GM12878 (cell line): Measurements from ENCODE around the gene GALNT18. TPM values are rescaled to one million over a fixed set of nuclear protein-coding genes. Genes with fewer than 3 reads are reported as not detected.

Experiments used
- ATAC-seq: fragments of 200-7000 bp; cut with Tn5 transposase; 3 replicates; pipeline ENCODE4 v1.9.1; 2020; ENCODE audit warnings: mild to moderate bottlenecking, moderate library complexity
- BruUV-seq: library from RNA; stranded (reverse); fragments of 400-500 nt; replicated peaks from 2 replicates; lab custom pipeline; 2021; lab: Mats Ljungman, UMichigan
- CTCF ChIA-PET: fragments of 300-600 bp; sonication (Branson Sonifier 250); formaldehyde crosslinking; extraction: SDS; loops from one replicate; lab custom pipeline; 2021; ENCODE audit warnings: inconsistent platforms; lab: Yijun Ruan, JAX
- POLR2A ChIA-PET: fragments of 350-600 bp; formaldehyde crosslinking; extraction: SDS; loops from one replicate; lab custom pipeline; 2021; ENCODE audit warnings: inconsistent platforms; lab: Charles Lee
- RAD21 ChIA-PET: fragments of 300-600 bp; sonication (Branson Sonifier 250); formaldehyde crosslinking; loops from one replicate; lab custom pipeline; 2023; ENCODE audit warnings: antibody characterized with exemption; ENCODE audit not compliant: unreplicated experiment; lab: Charles Lee
- SMC1A ChIA-PET: fragments of 300-600 bp; sonication (Branson Sonifier 250); formaldehyde crosslinking; loops from one replicate; lab custom pipeline; 2023; ENCODE audit not compliant: unreplicated experiment, uncharacterized antibody; lab: Charles Lee
- DNase-seq: peaks from one replicate; pipeline ENCODE4 v3.0.0-alpha.2; 2011; ENCODE audit warnings: low read depth, low spot score
- FAIRE-seq: peaks from 3 replicates; lab custom pipeline; 2011; peaks lifted over from hg19 to GRCh38; lab: Jason Lieb, UNC
- H2AFZ ChIP-seq: 2 replicates; pipeline ENCODE4 v1.6.0; 2011; ENCODE audit warnings: low read depth, low read length, control low read depth; ENCODE audit not compliant: control insufficient read depth
- H3K27ac ChIP-seq: 2 replicates; pipeline ENCODE4 v1.5.1; 2011; ENCODE audit warnings: control low read depth; ENCODE audit not compliant: control insufficient read depth, insufficient read depth
- H3K27me3 ChIP-seq, 2 experiments: replicated peaks in 1 of 2; 2 replicates each; pipeline versions ENCODE4 v1.6.0 to v1.6.1; 2011; ENCODE audit warnings: low read length in 1 of 2; ENCODE audit not compliant: control insufficient read depth in 2 of 2, insufficient read depth in 2 of 2
- H3K36me3 ChIP-seq, 2 experiments: 2 replicates each; pipeline ENCODE4 v1.5.1; 2011; ENCODE audit warnings: low read length in 1 of 2; ENCODE audit not compliant: control insufficient read depth in 2 of 2, insufficient read depth in 2 of 2
- H3K4me1 ChIP-seq: 2 replicates; pipeline ENCODE4 v1.6.1; 2011; ENCODE audit warnings: mild to moderate bottlenecking, low read length, moderate library complexity, mixed read lengths; ENCODE audit not compliant: control insufficient read depth, insufficient read depth
- H3K4me2 ChIP-seq: 2 replicates; pipeline ENCODE4 v1.6.0; 2011; ENCODE audit warnings: control low read depth; ENCODE audit not compliant: control insufficient read depth, insufficient read depth
- H3K4me3 ChIP-seq: fragments of 200-600 bp; sonication (generic); 2 replicates; pipeline ENCODE4 v1.5.1; 2016
- H3K79me2 ChIP-seq: 2 replicates; pipeline ENCODE4 v1.6.0; 2011; ENCODE audit warnings: low read length; ENCODE audit not compliant: control insufficient read depth, insufficient read depth
- H3K9ac ChIP-seq: 2 replicates; pipeline ENCODE4 v1.8.0; 2011; ENCODE audit warnings: low read length, control low read depth, mixed read lengths; ENCODE audit not compliant: control insufficient read depth, insufficient read depth
- H3K9me3 ChIP-seq: replicated peaks from 3 replicates; pipeline ENCODE4 v1.5.1; 2011; ENCODE audit warnings: mild to moderate bottlenecking, low read length; ENCODE audit not compliant: control insufficient read depth, insufficient read depth
- H4K20me1 ChIP-seq: 2 replicates; pipeline ENCODE4 v1.6.0; 2011; ENCODE audit not compliant: control insufficient read depth, insufficient read depth
- CBX3 ChIP-seq: fragments of 200-600 bp; sonication (generic); IDR thresholded peaks from 2 replicates; pipeline ENCODE4 v1.6.1; 2016; ENCODE audit warnings: low read depth, borderline replicate concordance
- CBX5 ChIP-seq: sonication (generic); IDR thresholded peaks from 2 replicates; pipeline ENCODE4 v1.6.1; 2016; ENCODE audit warnings: low read depth, moderate library complexity, mild to moderate bottlenecking, inconsistent platforms
- KAT2A ChIP-seq: conservative IDR thresholded peaks from 2 replicates; pipeline ENCODE4 v1.6.1; 2011; ENCODE audit warnings: low read depth, low read length; ENCODE audit not compliant: control insufficient read depth
- MTA3 ChIP-seq: IDR thresholded peaks from 2 replicates; pipeline ENCODE4 v1.6.1; 2012; ENCODE audit warnings: low read length, inconsistent platforms, borderline replicate concordance
- NFYB ChIP-seq: IDR thresholded peaks from 2 replicates; pipeline ENCODE4 v1.6.1; 2011; ENCODE audit warnings: low read depth, mild to moderate bottlenecking, low read length, improper control_type of control experiment, moderate library complexity; ENCODE audit not compliant: insufficient read depth
- SMAD1 ChIP-seq: fragments of 450-650 bp; IDR thresholded peaks from 2 replicates; pipeline ENCODE4 v1.6.1; 2018; ENCODE audit warnings: mild to moderate bottlenecking, low read depth; ENCODE audit not compliant: partially characterized antibody
- SP1 ChIP-seq: IDR thresholded peaks from one replicate; pipeline ENCODE4 v1.6.1; 2011; ENCODE audit warnings: low read depth, low read length
- WRNIP1 ChIP-seq: IDR thresholded peaks from 2 replicates; pipeline ENCODE4 v1.6.1; 2011; ENCODE audit warnings: low read depth, low read length, improper control_type of control experiment, borderline replicate concordance
- WGBS: methylation state at CpG from one replicate; pipeline ENCODE4 v1.1.6; 2016; ENCODE audit warnings: low lambda C conversion rate; ENCODE audit not compliant: insufficient replicate concordance, insufficient coverage; ENCODE audit errors: missing lambda C conversion rate; 5-methylcytosine and 5-hydroxymethylcytosine counted together
- in situ Hi-C: fragments of 300-500 bp; cut with MboI; formaldehyde crosslinking; loops from 9 replicates; pipeline ENCODE4 v1.14.3; 2018; ENCODE audit warnings: mixed read lengths
- intact Hi-C: fragments of 100-400 bp; cut with micrococcal nuclease; formaldehyde crosslinking; loops from one replicate; pipeline ENCODE4 v1.14.2; 2022; ENCODE audit not compliant: unreplicated experiment
- polyA plus RNA-seq, 11 experiments: library from polyadenylated mRNA; depleted of rRNA in 4 of 11; unstranded in 6 of 11; stranded (reverse) in 5 of 11; fragments of >200 nt; fragmentation: Nextera tagmentation in 4 of 11; fragmentation: Illumina TruSeq in 1 of 11; extraction: Ambion mirVana in 4 of 11; extraction: Trizol in 1 of 11; gene quantifications; 1 replicate in 1 of 11; 2 replicates in 10 of 11; pipeline versions ENCODE4 v1.2.1 to v1.2.3, GENCODE V29; 2011 to 2016; ENCODE audit warnings: inconsistent platforms in 2 of 11, missing spikeins in 2 of 11, low read depth in 1 of 11
- total RNA-seq, 4 experiments: library from RNA; depleted of rRNA in 3 of 4; stranded (reverse); fragments of >200 nt in 3 of 4; fragmentation: Illumina TruSeq in 1 of 4; extraction: Trizol in 1 of 4; gene quantifications; 2 replicates each; pipeline versions ENCODE4 v1.2.1 to v1.2.3, GENCODE V29; 2013 to 2021
- TF ChIP-seq, protein P1 (sequence below): fragments of 450-650 bp; IDR thresholded peaks from 2 replicates; pipeline ENCODE4 v1.6.1; 2017; ENCODE audit warnings: mild to moderate bottlenecking

The GALNT18 gene
- total and polyA plus RNA-seq, 10 of the 15 experiments (the other 5 are each of a cell fraction or from before 2014, with no cell fraction given): 1.2 to 14.2 (median 6.3) TPM

DNA sequence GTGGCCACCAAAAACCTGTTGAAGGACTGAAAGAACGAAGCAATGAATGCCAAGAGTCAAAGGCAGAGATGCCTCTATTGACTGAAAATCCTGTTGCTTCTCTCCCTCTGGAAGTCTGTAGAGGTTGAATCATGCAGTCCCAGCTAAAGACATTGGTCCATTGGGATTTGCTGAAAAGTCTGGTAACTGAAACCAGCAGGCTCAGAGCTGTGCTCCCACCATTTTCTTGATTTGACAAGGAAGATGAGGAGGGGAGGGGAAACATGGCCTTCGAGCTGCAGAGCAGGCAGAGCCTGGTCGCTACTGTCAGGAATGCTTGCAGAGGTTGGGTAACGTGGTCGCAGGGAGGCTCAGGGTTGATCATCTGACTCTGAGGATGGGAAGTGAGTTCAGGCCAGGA lies 196.0 kb downstream of the GALNT18 start:
- no peak overlapping the region for H2AFZ ChIP-seq
- ChIA-PET CTCF (no interaction called here), POLR2A (no interaction called here), SMC1A (no interaction called here), RAD21 (no interaction called here)
- no peaks in the 10 kb centered on the region; the same call in none of the 2 replicates for H4K20me1 ChIP-seq
- ATAC-seq: no peak
- no peak for DNase-seq
- intact Hi-C loops (no loop called here), in situ Hi-C loops (no loop called here)
- WGBS: 33% methylated on average over 5 of the region's 5 CpGs
- H3K36me3 ChIP-seq: no peaks in the 10 kb centered on the region; a peak in 2 of 4 replicates
- no peak overlapping the region for H3K4me3 ChIP-seq
- no peak overlapping the region for H3K9ac ChIP-seq
- H3K9me3 ChIP-seq: no peaks in the 10 kb centered on the region
- BruUV-seq: no TSS peak
- no peaks in the 10 kb centered on the region for H3K27me3 ChIP-seq
- no peaks in the 10 kb centered on the region for H3K79me2 ChIP-seq
- TF ChIP-seq SMAD1: no peak
- TF ChIP-seq SP1: no peak
- no peak for TF ChIP-seq CBX3
- TF ChIP-seq NFYB: no peak
- TF ChIP-seq KAT2A: no peak
- TF ChIP-seq WRNIP1: no peak
- TF ChIP-seq CBX5: no peak
- TF ChIP-seq, protein P1, sequence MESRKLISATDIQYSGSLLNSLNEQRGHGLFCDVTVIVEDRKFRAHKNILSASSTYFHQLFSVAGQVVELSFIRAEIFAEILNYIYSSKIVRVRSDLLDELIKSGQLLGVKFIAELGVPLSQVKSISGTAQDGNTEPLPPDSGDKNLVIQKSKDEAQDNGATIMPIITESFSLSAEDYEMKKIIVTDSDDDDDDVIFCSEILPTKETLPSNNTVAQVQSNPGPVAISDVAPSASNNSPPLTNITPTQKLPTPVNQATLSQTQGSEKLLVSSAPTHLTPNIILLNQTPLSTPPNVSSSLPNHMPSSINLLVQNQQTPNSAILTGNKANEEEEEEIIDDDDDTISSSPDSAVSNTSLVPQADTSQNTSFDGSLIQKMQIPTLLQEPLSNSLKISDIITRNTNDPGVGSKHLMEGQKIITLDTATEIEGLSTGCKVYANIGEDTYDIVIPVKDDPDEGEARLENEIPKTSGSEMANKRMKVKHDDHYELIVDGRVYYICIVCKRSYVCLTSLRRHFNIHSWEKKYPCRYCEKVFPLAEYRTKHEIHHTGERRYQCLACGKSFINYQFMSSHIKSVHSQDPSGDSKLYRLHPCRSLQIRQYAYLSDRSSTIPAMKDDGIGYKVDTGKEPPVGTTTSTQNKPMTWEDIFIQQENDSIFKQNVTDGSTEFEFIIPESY: no peak
- TF ChIP-seq MTA3: no peak
- no peaks in the 10 kb centered on the region; the same call in 1 of the 2 replicates for H3K4me1 ChIP-seq
- H3K4me2 ChIP-seq: no peak overlapping the region
- no peak overlapping the region for H3K27ac ChIP-seq
- FAIRE-seq: no peak
